Left renal cortex interstitium (tissue), 4 donors: ENCODE results near the gene ATP8B3. TPM values are rescaled to one million over a fixed set of nuclear protein-coding genes. Genes with fewer than 3 reads are reported as not detected.
A peak's percentile ranks its signal among the peaks of the same experiment; 100 is the strongest.

Source experiments
- DNase-seq, 4 donors: peaks; one replicate each; pipeline ENCODE4 v3.0.0-alpha.2; 2013; ENCODE audit warnings: low read depth in 4 of 4, low spot score in 2 of 4, missing footprints in 1 of 4
- polyA plus RNA-seq, 4 donors: library from polyadenylated mRNA; unstranded; fragments of 120-200 nt; gene quantifications; one replicate each; pipeline ENCODE4 v1.2.1, GENCODE V29; 2013; ENCODE audit not compliant: insufficient read length in 4 of 4

The ATP8B3 gene
- polyA plus RNA-seq, 4 donors, result 0.52 to 1.0 (median 0.76) TPM

DNA sequence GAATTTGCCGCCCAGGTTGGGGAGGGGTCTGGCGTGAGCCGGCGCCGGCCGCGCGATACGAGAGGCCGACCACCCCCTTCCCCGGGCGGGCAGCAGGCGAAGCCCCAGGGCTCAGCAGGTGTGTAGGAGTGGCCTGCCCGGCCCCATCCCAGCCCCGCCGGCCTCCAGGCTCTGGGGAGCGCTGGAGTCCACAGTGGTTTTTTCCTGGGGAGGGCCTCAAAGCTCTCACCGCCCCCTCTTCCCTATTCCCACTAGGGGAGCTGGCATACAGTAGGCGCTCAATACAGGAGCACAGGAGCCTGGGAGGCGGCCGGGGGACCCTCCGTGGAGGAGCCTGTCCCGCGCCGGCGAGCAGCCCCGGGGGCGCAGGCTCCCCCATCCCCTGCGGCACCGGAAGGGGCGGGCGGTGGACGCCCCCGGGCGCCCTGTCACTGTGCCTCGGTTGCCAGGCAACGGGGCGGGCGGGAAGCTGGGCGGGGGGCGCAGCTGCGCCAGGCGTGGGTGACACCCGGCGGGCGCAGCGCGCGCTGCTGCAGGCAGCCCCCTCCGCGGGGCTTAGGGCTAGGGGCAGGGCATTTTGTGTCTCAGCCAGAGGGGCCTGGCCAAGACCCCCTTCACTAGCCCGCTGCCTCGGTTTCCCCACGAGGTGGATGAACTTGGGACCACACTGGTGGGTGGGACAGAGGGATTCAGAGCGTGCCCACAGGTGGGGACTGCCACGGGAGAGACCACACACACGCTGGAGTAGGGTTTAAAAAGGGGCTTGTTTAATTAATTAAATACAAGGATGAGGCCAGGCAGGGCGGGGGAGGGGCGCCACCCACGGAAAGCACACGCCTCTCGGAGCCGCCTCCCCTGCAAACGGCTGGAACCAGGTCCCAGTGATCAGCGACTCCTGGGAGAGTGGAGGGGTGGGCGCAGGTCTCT is 39.8 kb upstream of the ATP8B3 start:
- DNase-seq, result no peak

DNA sequence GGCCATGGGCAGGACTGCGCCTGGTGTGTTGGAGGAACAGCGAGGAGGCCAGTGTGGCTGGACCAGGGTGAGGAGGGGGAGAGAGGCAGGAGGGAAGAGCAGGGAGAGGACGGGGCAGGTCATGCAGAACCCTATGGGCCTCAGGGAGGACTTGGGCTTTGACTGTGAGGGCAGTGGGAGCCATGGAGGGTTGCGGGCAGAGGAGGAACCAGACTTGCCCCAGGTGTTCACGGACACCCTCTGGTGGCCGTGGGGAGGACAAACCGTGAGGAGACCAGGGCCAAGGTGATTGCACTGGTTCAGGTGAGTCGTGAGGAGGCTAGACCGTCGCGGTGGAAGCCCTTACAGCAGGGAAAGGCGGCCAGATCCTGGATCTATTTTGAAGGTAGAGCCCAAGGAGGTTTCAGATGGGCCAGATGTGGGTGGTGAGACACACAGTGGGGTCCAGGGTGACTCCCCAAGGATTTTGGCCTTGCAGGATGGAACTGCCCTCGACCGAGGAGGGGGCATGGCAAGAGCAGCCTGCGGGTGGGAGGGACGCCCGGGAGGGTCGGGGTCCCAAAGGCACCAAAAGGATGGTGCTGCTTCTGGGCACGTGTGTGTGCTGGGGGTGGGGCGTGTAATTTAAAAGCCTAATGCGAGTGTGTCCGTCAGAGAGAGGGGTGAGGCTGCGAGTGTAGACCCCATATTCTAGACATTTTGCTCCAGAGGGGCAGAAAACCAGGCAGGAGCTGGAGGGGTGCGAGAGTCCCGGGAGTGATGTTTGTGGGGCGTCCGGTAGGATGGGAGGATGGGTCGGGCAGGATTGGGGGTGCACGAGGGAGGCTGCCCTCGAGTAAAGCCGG is 39.0 kb upstream of the ATP8B3 start:
- no peak for DNase-seq

DNA sequence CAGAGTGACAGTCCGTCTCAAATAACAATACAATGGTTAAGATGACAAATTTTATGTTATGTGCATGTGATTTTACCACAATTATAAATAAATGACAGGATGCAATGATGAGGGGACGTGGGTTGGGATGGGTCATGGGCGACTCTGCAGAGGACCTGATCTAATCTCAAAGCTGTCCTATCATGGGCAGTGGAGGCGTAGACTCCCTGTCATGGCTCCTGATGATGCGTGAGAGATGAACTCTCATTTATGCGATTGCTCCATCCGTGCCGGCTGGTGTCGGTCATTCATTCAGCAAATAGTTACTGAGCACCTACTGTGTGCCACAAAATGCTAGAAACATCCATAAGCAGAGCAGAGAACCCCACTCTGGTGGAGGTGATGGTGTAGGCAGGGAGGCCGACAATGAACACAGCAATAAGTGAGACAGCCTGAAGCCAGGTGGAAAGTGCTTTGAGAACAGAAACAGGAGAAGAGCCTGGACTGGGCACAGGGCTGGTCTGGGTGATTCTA is 37.9 kb upstream of the ATP8B3 start:
- DNase-seq, result no peak

DNA sequence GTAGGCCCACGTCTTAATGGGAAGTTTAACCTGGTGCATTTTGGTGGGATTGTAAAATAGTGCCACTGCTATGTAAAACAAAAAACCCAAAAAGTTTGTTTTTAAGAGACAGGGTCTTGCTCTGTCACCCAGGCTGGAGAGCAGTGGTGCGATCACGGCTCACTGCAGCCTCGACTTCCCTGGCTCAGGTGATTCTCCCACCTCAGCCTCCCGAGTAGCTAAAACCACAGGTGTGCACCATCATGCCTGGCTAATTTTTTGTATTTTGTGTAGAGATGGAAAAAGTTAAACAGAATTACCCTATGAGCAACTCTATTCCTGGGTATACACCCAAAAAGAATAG is 37.0 kb upstream of the ATP8B3 start:
- DNase-seq, result no peak

DNA sequence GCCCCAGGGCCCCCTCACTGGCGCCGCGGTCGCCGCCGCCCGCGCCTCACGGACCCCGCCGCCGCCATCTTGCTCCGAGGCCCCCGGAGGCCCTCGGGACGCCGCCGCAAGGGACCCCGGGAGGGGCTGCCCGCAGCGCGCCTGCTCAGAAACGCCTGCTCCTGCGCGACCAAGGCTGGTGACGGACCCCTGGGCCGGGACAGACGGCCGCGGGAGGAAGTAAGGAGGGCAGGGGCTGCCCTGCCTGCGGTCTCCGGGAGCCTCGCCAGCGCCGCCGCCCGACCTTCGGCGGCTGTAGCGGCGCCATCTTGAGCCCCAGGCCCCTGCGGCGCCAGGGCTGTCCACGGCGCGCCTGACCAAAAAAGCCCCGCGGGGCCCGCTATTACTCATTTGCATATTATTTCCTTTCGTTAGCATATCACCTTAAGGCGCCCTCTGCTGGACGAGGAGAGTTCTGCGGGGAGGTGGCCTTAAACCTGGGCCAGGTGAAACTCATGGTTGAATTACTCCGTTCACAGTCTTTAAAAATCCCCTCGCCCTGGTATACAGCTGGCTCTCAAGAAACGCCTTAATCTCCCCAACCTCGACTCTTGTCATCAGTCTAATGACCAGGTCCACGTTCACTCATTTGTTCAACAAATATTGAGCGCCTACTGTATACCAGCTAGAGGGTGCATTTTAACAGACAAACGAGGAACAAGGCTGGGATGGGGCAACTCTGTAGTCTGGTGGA is 36.5 kb upstream of the ATP8B3 start, which contains the start of gene REXO1:
REXO1 (minus strand) TSS at position 85 of the 733 bp plus-strand sequence. CDS start 125 bp downstream, outside the sequence.
- DNase-seq, result peak; percentile 91 to 96 (median 94)

DNA sequence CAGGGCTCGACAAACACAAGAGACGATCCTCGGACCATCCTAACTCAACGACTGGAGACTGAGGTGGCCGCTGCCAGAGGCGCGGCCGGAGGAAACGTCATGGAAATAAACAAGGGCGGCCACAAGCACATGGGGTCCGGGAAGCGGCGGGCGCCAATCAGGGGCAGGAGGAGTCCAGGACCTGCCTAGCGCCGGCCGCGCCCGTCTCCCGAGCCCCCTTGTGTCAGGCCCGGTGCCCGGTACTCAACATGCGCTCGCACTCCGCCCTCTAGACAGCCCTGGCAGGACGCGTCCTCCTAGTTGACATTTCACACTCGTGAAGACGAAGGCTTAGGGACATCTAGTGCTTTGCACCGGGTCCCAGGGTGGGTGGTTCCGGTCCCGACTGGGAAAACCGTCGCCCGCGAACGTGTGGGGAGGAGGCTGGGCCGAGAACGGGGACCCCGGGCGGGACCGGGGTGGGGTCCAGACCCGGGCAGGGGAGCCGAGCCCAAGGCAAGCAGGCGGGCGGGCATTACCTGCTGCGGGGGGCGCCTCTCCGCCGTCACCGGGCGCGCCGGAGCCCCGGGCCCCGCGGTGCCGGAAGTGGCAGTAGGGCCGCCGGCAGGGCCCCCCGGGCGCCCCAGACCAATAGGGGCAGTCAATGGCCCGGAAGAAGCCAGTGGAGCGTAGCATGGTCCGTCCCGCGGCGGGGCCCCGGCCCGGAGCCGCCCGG is 35.8 kb upstream of the ATP8B3 start:
- DNase-seq, result no peak

DNA sequence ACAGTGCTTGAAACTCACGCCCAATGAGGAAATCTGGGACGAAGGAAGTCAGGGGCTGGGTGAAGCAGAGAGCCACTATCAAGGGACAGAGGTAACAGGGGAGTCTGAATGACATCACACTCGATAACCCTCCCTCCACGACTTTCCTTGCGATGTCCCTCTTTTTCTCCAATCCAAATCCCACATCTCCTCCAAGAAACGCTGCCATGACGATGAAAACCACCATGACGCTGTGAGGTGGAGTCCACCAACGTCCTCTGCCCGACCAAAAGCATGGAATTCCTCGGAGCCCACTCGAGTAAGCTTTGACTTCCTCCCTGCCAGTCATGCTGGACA is 35.2 kb upstream of the ATP8B3 start:
- DNase-seq, result no peak

DNA sequence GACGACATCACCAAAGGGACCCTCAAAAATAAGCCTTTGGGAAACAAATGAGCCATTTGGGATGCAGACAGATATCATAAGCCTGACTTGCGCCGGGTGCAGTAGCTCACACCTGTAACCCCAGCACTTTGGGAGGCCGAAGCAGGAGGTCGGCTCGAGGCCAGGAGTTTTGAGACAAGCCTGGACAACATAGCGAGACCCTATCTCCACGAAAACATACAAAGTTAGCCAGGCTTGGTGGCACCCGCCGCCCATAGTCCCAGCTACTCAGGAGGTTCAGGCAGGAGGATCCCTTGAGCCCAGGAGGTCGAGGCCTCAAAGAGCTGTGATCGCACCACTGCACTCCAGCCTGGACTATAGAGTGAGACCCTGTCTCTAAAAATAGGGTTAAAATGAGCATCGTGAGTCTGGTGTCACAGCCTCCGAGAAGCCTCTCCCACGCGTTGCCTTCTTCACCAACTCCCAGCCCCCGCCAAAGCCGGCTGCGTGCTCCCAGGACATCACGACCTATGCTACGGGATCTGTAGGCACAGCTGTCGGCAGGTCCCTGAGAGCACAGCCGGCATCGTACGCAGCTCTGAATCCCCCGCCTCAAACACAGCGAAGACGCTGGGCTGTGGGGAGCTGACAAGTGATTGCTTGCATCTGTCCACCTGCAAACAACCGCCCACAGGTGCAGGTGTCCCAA is 34.6 kb upstream of the ATP8B3 start:
- no peak for DNase-seq

DNA sequence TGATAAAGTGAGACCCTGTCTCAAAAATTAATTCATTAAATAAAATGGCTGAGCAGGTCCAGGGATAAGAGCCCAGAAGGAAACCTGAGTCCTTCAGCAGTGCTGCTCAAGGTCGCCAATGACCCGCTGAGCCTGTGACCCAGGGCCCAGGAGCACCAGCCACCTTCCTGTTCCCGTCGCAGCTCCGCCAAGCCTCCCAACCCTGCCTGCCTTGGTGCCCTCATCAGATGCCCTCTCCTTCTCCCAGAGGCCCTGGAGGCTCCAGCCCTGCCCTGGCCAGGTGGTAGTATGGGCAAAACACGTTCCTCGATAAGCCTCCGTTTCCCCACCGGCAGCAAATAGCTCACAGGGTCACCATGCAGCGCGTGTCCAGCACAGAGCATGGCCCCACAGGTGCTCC is 33.6 kb upstream of the ATP8B3 start:
- no peak for DNase-seq

DNA sequence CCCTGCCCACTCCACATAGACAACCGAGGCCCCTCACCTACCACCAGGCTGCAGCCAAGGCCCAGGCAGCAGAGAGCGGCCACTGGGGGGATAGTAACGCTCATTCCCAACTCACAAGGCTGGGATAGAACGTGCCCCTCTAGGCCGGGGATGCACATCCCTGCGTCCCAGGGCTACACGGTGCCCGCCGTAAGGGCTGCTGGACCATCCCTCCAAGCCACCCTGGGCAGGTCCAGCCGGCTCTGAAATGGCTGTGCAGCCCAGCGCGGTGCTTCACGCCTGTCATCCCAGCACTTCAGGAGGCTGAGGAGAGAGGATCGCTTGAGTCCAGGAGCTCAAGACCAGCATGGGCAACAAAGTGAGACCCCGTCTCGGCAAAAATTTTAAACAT is 33.0 kb upstream of the ATP8B3 start:
- DNase-seq, result no peak

DNA sequence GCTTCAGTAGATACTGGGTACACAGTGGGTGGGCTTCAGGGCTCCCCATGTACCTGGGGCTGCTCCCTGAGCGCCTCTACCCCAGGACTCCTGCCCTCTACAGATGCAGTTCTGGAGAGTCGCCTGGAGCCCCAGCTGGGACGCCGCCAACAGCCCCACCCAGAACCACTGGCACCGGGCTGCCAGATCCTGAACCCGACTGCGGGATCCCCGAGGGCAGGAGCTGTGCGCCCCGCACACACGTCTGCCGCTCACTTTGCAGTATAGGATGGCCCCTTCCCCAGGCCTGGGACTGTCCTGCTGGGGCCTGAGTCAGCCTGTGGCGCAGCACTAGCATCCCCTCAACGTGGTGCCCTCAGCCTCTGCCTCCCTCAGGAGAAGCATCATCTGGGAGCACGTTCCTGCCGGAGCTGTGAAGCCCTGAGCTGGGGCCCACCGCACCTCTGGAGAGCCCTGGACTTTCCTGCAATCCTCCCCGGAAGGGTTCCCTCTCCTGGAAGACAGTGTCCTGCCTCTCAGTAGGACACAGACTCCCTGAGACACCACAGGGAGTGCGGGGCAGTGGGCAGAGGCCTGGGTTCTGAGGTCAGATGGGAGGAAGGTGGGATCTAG is 32.5 kb upstream of the ATP8B3 start:
- DNase-seq, result no peak

DNA sequence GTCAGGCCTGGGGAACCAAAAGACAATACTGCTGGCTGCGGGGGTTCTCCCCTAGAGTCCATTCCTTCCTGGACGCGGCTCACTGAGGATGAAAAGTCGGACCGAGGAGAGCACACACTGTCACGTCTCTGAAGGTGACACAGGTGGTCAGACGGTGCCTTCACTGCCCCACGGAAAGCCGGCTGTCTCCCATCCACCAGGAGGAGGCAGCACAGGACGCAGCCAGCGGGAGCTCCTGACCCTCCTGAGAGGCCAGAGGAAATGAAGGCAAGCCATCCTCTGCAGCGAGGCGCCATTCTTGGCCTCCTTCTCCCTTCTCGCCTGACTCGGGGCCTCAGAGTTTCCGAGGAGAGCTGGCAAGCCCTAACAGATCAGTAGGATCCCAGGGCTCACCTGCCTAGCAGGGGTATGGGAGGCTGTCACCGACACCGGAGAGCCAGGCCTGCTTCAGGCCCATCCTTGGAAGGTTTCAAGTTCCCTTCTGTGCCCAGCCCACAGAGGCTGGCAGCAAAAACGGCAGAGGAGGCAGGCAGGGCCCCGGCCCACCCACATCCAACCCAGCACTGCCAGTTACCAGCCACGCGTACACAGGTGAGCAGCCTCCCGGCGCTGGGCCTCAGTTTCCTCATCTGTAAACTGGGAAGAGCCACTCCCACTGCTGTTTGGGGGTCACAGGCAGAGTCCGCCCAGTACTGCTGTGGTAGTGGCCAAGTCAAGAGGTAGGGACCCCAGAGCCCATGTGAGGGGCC is 31.7 kb upstream of the ATP8B3 start:
- no peak for DNase-seq

DNA sequence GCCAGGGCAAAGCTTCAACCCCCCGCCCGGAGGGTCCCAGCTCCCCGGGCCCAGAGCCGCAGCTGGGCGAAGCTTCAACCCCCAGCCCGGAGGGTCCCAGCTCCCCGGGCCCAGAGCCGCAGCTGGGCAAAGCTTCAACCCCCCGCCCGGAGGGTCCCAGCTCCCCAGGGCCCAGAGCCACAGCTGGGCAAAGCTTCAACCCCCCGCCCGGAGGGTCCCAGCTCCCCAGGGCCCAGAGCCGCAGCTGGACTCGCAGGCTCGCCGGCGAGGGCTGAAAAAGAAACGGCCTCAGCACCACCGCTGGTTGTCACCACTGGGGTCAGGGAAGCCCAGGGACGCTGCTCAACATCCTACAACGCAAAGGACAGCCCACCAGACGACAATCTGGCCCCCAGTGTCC is 31.0 kb upstream of the ATP8B3 start:
- no peak for DNase-seq

DNA sequence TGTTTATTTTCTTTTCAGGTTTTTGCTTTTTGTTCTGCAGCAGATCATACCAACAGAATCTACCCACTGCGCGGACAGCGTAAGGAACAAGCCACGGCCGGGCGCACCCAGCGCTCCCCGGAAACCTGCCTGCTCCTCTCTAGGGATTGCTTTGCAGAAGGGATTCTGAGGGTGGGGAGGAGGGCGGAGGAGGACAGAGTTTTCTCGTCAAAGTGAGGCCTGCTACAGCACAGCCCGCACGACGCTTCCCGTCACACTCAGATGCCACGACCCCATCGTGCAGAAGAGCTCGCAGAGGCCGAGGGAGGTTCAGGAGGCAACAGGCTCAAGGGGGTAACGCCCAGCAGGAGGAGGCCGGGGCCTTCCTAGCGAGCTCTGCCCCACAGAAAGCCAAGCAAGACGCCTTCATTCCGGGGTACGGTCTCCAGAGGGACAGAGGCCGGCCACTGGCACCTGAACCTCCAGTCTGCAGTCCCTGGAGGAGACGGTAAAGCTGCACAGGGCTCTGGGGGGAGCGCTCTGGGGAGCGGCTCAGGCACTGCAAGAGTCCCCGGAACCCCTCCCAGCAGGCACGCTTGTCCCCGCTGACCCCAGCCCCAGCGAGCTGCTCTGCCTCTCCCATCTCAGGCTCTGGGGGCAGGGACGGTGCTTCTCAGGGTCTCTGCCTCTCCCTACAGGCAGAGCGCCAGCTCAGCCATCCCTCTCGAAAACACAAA is 29.3 kb upstream of the ATP8B3 start:
- no peak for DNase-seq

DNA sequence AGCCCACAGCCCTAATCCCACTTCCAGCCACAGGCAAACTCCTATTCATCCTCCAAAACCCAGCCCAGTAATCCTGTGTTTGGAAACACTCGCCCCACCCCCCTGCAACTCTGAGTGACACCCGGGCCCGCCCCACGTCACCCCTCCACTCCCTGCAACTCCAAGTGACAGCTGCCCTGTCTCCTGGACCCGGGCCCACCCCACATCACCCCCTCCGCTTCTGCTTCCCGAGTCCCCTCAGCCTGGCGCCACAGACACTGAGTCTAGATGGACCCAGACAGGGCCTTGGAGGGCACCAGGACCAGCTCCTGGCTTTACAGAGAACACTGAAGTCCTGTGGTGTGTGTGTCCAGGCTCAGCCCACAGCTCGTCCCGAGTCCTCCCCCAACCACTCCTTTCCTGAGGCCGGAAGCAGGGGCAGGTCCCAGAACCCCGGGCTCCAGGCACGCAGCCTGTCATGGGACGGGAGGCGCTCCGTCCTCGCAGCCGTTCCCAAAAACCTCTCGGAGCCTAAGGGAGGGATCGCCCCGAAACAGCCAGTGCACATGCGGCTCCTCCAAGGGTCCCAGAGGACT is 28.6 kb upstream of the ATP8B3 start:
- no peak for DNase-seq

DNA sequence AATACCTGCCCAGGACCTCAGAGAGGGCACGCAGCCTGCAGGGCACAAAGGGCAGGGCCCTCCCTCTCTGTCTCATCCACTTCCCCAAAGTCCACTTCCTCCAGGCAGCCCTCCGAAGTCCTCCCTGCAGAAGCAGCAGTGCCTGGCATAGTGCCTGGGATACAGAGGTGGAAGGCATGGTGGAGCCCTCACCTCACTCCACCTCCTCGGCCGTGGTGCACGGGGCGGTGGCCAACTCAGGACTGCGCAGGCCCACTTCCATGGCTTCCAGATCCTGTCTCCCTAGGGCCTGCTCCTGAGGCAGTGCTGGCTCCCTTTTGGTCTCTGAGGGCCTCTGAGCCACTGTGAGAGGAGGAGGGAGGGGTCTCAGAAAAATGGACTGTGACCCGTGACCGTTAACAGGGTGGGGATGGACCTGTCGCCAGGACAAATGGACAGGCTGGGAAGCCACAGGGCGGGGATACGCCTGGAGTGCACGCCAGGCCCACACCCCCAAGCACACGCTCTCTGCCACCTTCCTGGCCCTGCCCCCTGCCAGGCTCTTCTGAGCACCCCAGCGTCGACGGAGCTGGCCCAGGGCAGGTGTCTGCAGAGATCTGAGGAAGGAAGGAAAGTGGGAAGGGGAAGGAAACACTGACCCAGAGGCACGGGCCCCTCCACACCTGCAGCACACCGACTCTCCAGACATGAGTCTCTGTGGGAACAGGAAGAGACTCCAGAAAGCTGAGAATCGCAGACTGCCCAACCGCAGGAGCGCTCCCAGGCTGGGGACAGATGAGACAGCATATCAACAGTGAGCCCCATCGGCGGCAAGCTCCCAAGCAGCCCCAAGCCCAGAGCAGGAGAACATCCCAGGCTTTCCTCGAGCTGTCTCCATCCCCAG is 27.8 kb upstream of the ATP8B3 start:
- no peak for DNase-seq
